Retina (tissue), 1 donor: ENCODE data around the gene NTM.

ENCODE experiments used
- DNase-seq: peaks from one replicate; pipeline ENCODE4 v3.0.0-alpha.2; 2016

Gene NTM

GRCh38 chr11:131903074-131903473 is 532.7 kb downstream of the NTM start:
- no peak for DNase-seq

- peak; percentile 44 for DNase-seq
Measured at GRCh38 chr11:131904756-131905155, 534.3 kb downstream of the NTM start.

GRCh38 chr11:131906963-131907362 is 536.5 kb downstream of the NTM start:
- DNase-seq: no peak

- DNase-seq: no peak
Measured at GRCh38 chr11:131907371-131907770, 537.0 kb downstream of the NTM start.

- DNase-seq: no peak
Measured at GRCh38 chr11:131908316-131908715, 537.9 kb downstream of the NTM start.

- peak; percentile 49 for DNase-seq
Measured at GRCh38 chr11:131909426-131910177, 539.2 kb downstream of the NTM start.

GRCh38 chr11:131910178-131910522 is 539.7 kb downstream of the NTM start:
- peak; percentile 57 for DNase-seq

GRCh38 chr11:131910523-131911387 is 540.3 kb downstream of the NTM start:
- peak; percentile 91 for DNase-seq

- DNase-seq: peak; percentile 64
Measured at GRCh38 chr11:131911388-131912032, 541.1 kb downstream of the NTM start.

- DNase-seq: no peak
Measured at GRCh38 chr11:131912134-131912533, 541.7 kb downstream of the NTM start.

GRCh38 chr11:131913267-131913666 is 542.9 kb downstream of the NTM start:
- DNase-seq: no peak

- no peak for DNase-seq
Measured at GRCh38 chr11:131914361-131914774, 544.0 kb downstream of the NTM start.

- DNase-seq: no peak
Measured at GRCh38 chr11:131916638-131917037, 546.2 kb downstream of the NTM start.

GRCh38 chr11:131917634-131918384 is 547.4 kb downstream of the NTM start:
- no peak for DNase-seq

GRCh38 chr11:131918663-131919062 is 548.2 kb downstream of the NTM start:
- no peak for DNase-seq

- no peak for DNase-seq
Measured at GRCh38 chr11:131922220-131922619, 551.8 kb downstream of the NTM start.

GRCh38 chr11:131923309-131923708 is 552.9 kb downstream of the NTM start:
- DNase-seq: no peak

GRCh38 chr11:131924001-131924400 is 553.6 kb downstream of the NTM start:
- DNase-seq: no peak

GRCh38 chr11:131924457-131925201 is 554.2 kb downstream of the NTM start:
- no peak for DNase-seq

GRCh38 chr11:131925829-131926228 is 555.4 kb downstream of the NTM start:
- no peak for DNase-seq

GRCh38 chr11:131928992-131929391 is 558.6 kb downstream of the NTM start:
- DNase-seq: no peak
